HFF-Myc (cell line): ENCODE data around the gene SBF2.

Experiments used
- DNase-seq: peaks from one replicate; pipeline ENCODE4 v3.0.0-alpha.2; 2011; ENCODE audit warnings: low read depth; ENCODE audit errors: extremely low read depth
- H3K4me3 ChIP-seq: replicated peaks from 2 replicates; pipeline ENCODE4 v1.5.1; 2011; ENCODE audit warnings: low read depth, mild to moderate bottlenecking, control low read depth, low read length
- TF ChIP-seq, protein P1 (sequence below): IDR thresholded peaks from 2 replicates; pipeline ENCODE4 v1.5.1; 2012; ENCODE audit warnings: mild to moderate bottlenecking, low read depth, low read length, control low read depth; ENCODE audit errors: missing control alignments

SBF2 gene

DNA sequence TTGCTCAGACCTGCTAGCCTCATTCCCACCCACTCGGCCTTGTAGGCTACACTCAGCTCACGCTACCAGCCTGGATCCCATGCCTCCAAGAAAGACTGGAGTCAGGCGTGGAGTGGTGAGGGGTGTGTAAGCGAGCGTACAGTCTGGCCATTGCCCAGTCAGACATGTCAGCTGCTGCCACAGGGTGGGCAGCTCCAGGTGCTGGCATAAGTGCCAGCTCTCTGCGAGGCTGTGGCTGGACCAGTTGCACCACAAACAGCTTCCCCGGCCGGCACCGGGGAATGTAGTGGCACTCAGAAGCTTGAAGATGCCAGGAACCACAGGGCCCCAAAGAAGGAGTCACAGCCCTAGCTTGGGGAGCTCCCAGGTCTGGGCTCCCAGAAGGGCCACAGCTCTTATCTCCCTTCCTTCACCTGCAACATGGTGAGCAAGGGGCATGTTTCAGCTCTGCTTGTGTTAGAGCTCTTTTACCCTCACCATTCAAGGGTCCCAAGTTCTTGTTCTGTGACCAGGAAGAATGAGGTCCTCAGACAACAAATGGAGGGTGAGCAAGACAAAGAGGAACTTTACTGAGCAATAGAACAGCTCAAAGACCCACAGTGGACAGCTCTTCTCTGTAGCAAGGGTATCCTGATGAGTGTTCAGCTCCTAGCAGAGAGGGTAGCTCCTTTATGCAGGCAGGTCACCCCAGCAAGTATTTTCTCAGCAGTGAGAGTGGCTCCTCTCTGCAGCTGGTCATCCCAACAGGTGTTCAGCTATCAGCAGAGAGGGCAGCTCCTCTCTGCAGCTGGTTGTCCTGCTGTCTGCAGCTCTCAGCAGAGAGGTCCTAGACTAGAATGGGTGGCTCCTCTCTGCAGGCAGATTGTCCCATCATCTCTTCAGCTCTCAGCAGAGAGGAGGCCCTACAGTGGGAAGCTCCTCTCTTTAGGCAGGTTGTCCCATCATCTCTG is 6.0 kb downstream of the SBF2 start:
- TF ChIP-seq, protein P1, sequence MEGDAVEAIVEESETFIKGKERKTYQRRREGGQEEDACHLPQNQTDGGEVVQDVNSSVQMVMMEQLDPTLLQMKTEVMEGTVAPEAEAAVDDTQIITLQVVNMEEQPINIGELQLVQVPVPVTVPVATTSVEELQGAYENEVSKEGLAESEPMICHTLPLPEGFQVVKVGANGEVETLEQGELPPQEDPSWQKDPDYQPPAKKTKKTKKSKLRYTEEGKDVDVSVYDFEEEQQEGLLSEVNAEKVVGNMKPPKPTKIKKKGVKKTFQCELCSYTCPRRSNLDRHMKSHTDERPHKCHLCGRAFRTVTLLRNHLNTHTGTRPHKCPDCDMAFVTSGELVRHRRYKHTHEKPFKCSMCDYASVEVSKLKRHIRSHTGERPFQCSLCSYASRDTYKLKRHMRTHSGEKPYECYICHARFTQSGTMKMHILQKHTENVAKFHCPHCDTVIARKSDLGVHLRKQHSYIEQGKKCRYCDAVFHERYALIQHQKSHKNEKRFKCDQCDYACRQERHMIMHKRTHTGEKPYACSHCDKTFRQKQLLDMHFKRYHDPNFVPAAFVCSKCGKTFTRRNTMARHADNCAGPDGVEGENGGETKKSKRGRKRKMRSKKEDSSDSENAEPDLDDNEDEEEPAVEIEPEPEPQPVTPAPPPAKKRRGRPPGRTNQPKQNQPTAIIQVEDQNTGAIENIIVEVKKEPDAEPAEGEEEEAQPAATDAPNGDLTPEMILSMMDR, result no peak
- no peak overlapping the region for H3K4me3 ChIP-seq

DNA sequence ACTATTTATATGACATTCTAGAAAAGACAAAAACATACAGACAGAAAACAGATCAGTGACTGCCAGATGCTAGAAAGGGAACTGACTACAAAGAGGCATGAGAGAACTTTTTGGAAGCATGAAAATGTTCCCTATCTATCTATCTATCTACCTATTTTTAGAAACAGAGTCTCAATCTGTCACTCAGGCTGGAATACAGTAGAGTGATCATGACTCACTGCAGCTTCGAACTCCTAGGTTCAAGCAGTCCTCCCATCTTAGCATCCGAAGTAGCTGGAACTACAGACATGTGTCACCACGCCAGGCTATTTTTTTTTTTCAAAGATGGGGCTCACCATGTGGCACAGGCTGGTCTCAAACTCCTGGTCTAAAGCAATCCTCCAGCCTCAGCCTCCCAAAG is 6.9 kb downstream of the SBF2 start:
- TF ChIP-seq, protein P1, result no peak
- DNase-seq, result no peak
- no peak overlapping the region for H3K4me3 ChIP-seq

More for the DNA sequence above, 6.0 kb downstream of the SBF2 start:
- no peak for DNase-seq

DNA sequence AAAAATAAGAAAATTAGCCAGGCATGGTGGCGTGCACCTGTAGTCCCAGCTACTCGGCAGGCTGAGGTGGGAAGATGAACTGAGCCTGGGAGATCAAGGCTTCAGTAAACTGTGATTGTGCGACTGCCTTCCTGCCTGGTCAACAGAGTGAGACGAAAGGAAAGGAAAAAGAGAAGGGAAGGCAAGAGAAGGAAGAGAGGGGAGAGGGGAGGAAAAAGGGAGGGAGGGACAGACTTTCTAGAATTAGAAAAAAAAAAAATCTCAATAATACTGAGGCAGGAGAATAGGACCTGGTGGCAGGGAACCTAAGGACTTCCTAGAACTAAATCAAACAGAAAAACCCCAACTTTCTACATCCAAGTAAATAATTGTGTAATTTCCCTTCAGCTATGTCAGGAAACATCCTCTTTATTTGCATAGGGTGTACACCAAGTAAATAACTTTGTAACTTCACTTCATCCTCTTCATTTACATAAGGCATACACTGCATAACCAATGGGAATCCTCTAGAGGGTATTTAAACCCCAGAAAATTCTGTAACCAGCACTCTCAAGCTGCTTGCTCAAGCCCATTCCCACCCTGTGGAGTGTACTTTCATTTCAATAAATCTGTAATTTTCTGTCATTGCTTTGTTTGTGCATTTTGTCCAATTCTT is 8.7 kb downstream of the SBF2 start:
- no peak for DNase-seq
- TF ChIP-seq, protein P1, result no peak
- H3K4me3 ChIP-seq, result no peak overlapping the region

DNA sequence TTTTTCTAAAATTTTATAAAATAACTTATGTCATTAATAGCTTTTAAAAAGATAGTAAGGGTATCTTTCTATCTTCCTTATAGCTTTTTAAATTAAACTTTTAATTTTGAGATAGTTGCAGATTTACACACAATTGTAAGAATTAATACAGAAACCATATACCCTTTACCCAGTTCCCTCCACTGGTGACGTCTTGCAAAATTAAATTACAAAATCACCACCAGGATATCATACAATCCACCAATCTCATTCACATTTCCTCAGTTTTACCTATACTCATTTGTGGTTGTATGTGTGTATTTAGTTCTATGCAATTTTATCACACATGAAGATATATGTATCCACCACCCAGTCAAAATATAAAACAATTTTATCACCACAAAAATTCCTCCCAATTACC is 10.0 kb downstream of the SBF2 start:
- TF ChIP-seq, protein P1, result no peak
- no peak for DNase-seq
- H3K4me3 ChIP-seq, result no peak overlapping the region

DNA sequence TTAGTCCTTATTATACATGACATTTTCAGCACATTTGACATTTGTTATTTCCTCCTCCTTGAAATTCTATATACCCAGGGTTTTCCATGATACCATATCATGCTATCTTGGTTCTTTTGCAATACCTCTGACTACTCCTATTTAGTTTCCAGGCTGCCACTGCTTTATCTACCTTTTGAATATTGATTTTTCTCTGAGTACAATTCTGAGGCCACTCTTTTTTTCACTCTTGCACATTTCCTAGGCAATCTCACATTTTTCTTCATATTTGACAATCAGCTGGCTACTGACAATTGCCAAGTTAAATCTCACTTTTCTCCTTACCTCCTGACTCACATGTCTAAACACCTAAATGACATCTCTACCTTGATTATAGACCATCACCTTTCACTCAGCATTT is 11.9 kb downstream of the SBF2 start:
- no peak for DNase-seq
- TF ChIP-seq, protein P1, result no peak
- H3K4me3 ChIP-seq, result no peak overlapping the region

DNA sequence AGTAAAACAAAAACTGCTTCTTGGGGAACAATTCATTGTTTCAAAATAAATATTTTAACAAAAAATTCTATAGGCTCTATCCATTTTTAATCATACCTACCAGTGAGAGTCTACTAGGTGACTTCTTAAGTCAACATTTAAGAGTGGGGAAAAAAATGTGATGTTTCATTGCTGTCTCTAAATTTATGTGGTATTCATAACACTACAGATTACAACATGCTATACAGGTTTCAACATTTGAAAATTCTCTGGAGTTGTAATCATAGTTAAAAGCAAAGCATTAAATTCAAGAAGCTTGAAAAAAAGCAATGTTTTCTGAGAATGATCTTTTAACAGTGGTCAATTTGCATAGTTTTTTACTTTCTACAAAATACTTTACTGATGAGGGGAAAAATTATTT is 18.3 kb downstream of the SBF2 start:
- TF ChIP-seq, protein P1, result no peak
- no peak for DNase-seq
- no peak overlapping the region for H3K4me3 ChIP-seq
